ENCODE results near the gene TRAF7.

DNA sequence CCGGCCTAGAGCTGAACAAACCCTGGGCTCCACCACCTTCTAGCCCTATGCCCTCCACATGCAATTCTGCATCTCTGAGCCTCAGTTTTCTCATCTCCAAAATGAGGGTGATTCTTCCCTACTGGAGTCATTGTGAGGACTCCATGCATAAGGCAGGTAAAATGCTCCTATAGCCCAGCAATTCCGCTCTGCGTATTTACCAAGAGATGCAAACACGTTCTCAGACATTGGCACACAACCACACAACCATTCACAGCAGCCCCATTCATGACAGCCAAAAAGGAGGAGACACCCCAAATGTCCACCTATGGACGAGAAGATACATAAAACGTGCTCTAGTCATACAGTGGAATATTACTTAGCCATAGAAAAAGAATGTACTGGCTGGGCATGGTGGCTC is 44.7 kb downstream of the TRAF7 start:
- TF ChIP-seq, protein P1, sequence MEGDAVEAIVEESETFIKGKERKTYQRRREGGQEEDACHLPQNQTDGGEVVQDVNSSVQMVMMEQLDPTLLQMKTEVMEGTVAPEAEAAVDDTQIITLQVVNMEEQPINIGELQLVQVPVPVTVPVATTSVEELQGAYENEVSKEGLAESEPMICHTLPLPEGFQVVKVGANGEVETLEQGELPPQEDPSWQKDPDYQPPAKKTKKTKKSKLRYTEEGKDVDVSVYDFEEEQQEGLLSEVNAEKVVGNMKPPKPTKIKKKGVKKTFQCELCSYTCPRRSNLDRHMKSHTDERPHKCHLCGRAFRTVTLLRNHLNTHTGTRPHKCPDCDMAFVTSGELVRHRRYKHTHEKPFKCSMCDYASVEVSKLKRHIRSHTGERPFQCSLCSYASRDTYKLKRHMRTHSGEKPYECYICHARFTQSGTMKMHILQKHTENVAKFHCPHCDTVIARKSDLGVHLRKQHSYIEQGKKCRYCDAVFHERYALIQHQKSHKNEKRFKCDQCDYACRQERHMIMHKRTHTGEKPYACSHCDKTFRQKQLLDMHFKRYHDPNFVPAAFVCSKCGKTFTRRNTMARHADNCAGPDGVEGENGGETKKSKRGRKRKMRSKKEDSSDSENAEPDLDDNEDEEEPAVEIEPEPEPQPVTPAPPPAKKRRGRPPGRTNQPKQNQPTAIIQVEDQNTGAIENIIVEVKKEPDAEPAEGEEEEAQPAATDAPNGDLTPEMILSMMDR (IDR thresholded peaks at IDR 0.05) = no peak
- TF ChIP-seq POLR2A (IDR thresholded peaks at IDR 0.05) (no peak), EP300 (IDR thresholded peaks at IDR 0.05) (no peak)
